Coronary artery (tissue), 2 donors: ENCODE measurements around the gene TTC27.
A peak's percentile ranks its signal among the peaks of the same experiment; 100 is the strongest.

Source experiments
- DNase-seq: peaks from one replicate; pipeline ENCODE4 v3.0.0-alpha.2; 2017; ENCODE audit warnings: low spot score
- H3K27ac ChIP-seq, 2 donors: fragments of 200-600 bp; sonication (generic); one replicate each; pipeline ENCODE4 v1.5.1; 2016 to 2019
- H3K4me3 ChIP-seq: fragments of 200-600 bp; sonication (generic); 2 replicates; pipeline ENCODE4 v1.5.1; 2016; ENCODE audit warnings: mild to moderate bottlenecking, moderate library complexity
- TF ChIP-seq, protein P1 (sequence below): fragments of 200-600 bp; sonication (generic); IDR thresholded peaks from one replicate; pipeline ENCODE4 v1.5.1; 2019; ENCODE audit warnings: antibody characterized with exemption

TTC27 gene

DNA sequence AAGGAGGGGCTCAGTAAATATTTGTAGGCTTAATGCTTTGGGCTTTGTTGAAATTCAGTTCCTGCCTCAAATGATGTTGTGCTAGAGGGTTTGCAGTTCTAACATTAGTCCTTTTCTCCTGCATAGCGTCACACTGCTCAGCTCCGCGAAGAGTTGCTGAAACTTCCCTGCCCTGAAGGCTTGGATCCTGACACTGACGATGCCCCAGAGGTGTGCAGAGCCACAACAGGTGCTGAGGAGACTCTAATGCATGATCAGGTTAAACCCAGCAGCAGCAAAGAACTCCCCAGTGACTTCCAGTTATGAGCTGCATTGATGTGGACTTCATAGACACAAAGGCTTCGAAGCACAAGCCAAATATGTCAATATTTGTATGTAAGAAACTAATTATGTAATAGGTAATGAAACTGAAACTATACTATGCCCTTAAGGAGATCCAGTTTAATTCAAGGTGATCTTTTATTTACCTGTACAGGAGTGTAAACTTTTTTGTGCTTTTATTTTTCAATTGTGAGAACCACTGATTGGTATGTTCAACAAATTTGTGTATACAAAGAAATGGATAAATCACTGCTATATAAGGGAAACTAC is 10.2 kb upstream of the TTC27 start:
- TF ChIP-seq, protein P1, sequence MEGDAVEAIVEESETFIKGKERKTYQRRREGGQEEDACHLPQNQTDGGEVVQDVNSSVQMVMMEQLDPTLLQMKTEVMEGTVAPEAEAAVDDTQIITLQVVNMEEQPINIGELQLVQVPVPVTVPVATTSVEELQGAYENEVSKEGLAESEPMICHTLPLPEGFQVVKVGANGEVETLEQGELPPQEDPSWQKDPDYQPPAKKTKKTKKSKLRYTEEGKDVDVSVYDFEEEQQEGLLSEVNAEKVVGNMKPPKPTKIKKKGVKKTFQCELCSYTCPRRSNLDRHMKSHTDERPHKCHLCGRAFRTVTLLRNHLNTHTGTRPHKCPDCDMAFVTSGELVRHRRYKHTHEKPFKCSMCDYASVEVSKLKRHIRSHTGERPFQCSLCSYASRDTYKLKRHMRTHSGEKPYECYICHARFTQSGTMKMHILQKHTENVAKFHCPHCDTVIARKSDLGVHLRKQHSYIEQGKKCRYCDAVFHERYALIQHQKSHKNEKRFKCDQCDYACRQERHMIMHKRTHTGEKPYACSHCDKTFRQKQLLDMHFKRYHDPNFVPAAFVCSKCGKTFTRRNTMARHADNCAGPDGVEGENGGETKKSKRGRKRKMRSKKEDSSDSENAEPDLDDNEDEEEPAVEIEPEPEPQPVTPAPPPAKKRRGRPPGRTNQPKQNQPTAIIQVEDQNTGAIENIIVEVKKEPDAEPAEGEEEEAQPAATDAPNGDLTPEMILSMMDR, result no peak
- Histone ChIP-seq H3K4me3 (no peak overlapping the region), H3K27ac (no peak overlapping the region)
- no peak for DNase-seq

DNA sequence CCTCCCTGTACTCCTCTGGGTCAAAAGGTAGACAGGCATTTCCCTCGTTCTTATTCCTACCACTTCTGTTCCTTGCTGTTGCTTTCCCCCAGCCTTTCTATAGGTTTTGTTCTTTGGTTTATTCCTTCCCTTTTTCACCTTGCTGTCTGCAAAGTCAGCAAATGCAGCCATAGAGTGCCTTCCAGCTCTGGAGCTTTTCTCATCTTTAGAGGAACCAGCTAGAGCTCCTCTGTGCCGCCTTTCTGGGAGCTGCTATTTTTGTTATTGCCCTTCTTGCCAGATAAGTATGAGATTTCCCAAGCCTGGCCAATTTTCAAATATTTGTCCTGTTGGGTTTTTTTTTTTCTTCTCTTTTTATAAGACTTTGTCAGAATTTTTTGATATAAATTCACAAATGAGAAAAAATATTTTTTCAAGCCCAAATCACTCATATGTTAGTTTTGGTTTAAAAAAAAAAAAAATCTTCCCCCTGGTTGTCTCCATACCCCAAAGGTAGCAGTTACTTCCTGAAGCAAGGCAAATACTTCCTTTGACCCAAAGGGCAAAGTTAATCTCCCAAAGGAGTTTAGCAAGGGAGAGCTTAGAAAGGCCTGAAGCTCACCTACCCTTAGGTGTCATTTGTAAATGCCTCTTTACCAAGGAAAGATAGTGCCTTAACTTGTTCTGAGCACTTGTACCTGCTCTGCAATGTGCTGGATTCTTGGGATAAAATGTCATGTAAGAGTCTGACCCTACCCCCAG is 5.1 kb upstream of the TTC27 start:
- H3K27ac ChIP-seq, result peak overlapping the region; percentile 41 to 84
- no peak for DNase-seq
- no peak overlapping the region for H3K4me3 ChIP-seq
- TF ChIP-seq, protein P1, result no peak

DNA sequence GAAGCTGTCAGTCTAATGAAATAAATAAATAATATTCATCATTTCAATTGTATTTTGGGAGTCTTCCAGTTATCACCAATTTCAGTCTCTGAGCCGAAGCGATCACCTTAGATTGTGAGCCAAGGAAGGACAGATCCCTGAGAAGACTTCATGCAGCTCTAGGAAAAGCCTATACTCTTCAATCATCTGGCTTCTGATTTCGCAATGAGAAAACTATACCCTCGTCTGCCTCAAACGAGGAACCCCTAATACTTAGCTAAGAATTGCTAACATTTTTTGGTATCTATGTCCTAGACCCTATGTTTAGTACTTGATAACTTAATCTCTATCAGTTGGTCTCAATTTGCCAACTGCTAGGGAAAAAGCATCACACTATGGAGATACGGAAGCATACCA is 4.5 kb upstream of the TTC27 start:
- TF ChIP-seq, protein P1, result no peak
- peak overlapping the region in 1 of 2 donors; percentile 74 for H3K27ac ChIP-seq
- H3K4me3 ChIP-seq, result no peak overlapping the region
- DNase-seq, result no peak

DNA sequence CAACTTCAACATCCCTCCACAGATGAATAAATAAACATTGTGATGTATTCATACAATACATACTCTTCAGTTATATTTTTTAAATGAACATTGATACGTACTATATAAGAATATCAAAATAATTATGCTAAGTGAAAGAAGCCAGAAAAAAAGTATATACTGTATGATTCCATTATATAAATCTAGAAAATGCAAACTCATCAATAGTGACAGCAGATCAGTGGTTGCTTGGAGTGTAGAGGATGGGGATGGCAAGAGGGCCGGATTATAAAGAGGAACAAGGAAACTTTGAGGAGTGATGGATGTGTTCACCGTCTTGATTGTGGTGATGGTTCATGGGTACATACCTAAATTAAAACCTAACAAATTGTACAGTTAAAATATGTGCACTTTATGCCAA is 3.0 kb upstream of the TTC27 start:
- Histone ChIP-seq H3K27ac (no peak overlapping the region), H3K4me3 (no peak overlapping the region)
- TF ChIP-seq, protein P1, result no peak
- no peak for DNase-seq

DNA sequence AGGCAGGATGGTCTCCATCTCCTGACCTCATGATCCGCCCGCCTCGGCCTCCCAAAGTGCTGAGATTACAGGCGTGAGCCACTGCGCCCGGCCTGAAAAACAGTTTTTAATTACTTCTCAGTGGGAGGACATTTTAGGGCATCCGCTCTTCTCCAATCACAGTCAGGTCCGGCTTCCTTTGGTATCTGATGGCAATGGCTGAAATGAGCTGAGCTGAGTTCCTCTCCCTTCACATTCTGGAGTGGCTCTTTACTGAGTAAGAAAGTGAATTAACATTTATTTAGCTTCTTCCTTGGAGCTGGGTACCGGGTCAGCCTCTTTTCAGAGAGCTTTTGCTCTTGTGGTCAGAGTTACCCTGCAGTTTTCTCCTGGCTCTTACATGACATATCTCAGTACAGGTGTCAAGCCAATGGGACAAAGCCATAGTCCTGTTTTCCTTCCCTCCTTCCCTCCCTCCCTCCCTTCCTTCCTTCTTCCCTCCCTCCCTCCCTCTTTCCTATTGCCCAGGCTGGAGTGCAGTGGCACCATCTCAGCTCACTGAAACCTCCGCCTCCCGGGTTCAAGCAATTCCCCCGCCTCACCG is 1.1 kb upstream of the TTC27 start:
- Histone ChIP-seq H3K4me3 (peak overlapping the region; percentile 92), H3K27ac (peak overlapping the region in 1 of 2 donors; percentile 86)
- DNase-seq, result no peak
- TF ChIP-seq, protein P1, result no peak

DNA sequence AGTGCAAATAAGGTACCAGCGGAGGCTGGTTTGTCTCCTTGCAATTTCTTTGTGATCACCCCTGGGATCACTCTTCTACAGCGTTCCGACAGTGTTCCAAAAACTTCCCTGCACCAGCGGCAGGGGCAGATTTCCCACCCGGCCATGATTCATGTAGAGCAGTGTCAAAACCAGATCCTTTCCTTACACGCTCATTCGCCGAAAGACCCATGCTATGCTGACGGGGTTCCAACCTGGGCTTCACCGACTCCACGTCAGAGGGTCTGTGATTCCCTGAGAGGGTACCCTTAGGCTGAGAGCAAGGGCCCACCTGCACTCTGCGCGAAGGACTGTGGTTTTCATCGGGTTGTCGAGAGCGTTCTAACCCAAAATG is 423 bp upstream of the TTC27 start:
- TF ChIP-seq, protein P1, result no peak
- H3K4me3 ChIP-seq, result peak overlapping the region; percentile 92
- peak; percentile 78 for DNase-seq
- H3K27ac ChIP-seq, result peak overlapping the region; percentile 70 to 86

DNA sequence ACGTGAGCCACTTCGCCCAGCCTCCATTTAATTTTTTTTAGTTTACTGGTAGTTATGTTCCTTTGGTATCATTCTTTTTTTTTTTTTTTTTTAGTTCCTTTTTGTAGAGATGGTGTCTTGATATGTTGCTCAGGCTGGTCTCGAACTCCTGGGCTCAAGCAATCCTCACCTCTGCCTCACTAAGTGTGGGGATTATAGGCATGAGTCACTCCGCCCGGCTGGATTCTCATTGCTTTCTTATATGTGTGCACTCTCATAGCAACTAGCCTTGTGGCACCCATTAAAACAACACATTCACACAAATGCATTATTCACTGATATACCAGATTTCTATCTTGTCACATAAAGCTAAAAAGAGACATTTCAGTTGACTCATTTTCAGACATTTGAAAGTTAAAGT is 4.2 kb downstream of the TTC27 start:
- Histone ChIP-seq H3K4me3 (no peak overlapping the region), H3K27ac (no peak overlapping the region)
- TF ChIP-seq, protein P1, result no peak
- DNase-seq, result no peak
